Pancreas (tissue), 10 donors: ENCODE data around the gene FBLN2. TPM values are rescaled to one million over a fixed set of nuclear protein-coding genes. Genes with fewer than 3 reads are reported as not detected.

Source experiments
- ATAC-seq, 4 donors: fragments of 200-7000 bp; cut with Tn5 transposase; one replicate each; pipeline versions ENCODE4 v1.8.0 to v1.9.1; 2020; ENCODE audit warnings: mild to moderate bottlenecking in 4 of 4, moderate library complexity in 4 of 4
- DNase-seq, 6 donors: peaks; one replicate each; pipeline ENCODE4 v3.0.0-alpha.2; 2020
- FAIRE-seq: peaks from 2 replicates; lab custom pipeline; 2012; peaks lifted over from hg19 to GRCh38; lab: Jason Lieb, UNC
- H3K27ac ChIP-seq, 4 donors: fragments of 200-600 bp; sonication (generic); 1 replicate in 3 of 4; 2 replicates in 1 of 4; pipeline versions ENCODE4 v1.5.0 to v1.8.0; 2020
- H3K27me3 ChIP-seq, 4 donors: fragments of 200-600 bp; one replicate each; pipeline ENCODE4 v1.8.0; 2021
- H3K36me3 ChIP-seq, 3 donors: fragments of 200-600 bp; sonication (generic) in 1 of 3; one replicate each; pipeline versions ENCODE4 v1.5.0 to v1.8.0; 2020 to 2021
- H3K4me1 ChIP-seq, 3 donors: fragments of 200-600 bp; one replicate each; pipeline ENCODE4 v1.8.0; 2021
- H3K4me3 ChIP-seq, 4 donors: fragments of 200-600 bp; sonication (generic) in 2 of 4; one replicate each; pipeline versions ENCODE4 v1.5.0 to v1.8.0; 2020 to 2021
- H3K9me3 ChIP-seq, 4 donors: fragments of 200-600 bp; one replicate each; pipeline ENCODE4 v1.8.0; 2021
- CTCF ChIP-seq, 4 donors: fragments of 200-600 bp; sonication (generic) in 3 of 4; IDR thresholded peaks; one replicate each; pipeline versions ENCODE4 v1.5.0 to v1.8.0; 2021; ENCODE audit warnings: antibody characterized with exemption in 4 of 4
- WGBS, 2 donors: extraction: QIAGEN DNeasy Blood & Tissue Kit; methylation state at CpG; one replicate each; pipeline ENCODE4 v1.1.7; 2013; 5-methylcytosine and 5-hydroxymethylcytosine counted together
- intact Hi-C, 3 donors: fragments of 100-400 bp; cut with DNase I; formaldehyde crosslinking; loops; one replicate each; pipeline versions ENCODE4 v1.11.1 to v1.14.2; 2022
- polyA plus RNA-seq, 2 donors: library from polyadenylated mRNA; stranded (reverse); fragments of 200-250 nt; gene quantifications; one replicate each; pipeline ENCODE4 v1.2.3, GENCODE V29; 2013
- total RNA-seq, 6 donors: library from RNA; stranded (reverse); fragmentation: NEBNext Ultra II Directional in 4 of 6; extraction: Animal tissue kit (Norgen Biotek cat#: 25700) in 4 of 6; gene quantifications; one replicate each; pipeline versions ENCODE4 v1.2.1 to v1.2.4, GENCODE V29; 2021 to 2023
- donor health status: healthy with polysubstance abuse.
- donor health status: DM: no; HTN: no; CAD: no; lungs with moderate emphysema.
- donor health status: DM: no; HTN: no; CAD: no.
- donor health status: control.
- donor health status: control.
- donor health status: Bipolar disorder and iron deficiency.
- donor health status: DM: yes; HTN: yes; CAD: no.
- donor health status: DM: no; HTN: no; CAD: no.
- donor health status: DM: no; HTN: no; CAD: no.
- donor health status: DM: yes; HTN: yes; CAD: no.

Gene FBLN2
- total and polyA plus RNA-seq, 8 donors: 2.4 to 21.8 (median 4.2) TPM

- intact Hi-C loops: no loop called here
- Histone ChIP-seq H3K27ac (no peak overlapping the region), H3K4me3 (no peak overlapping the region), H3K9me3 (no peaks in the 10 kb centered on the region), H3K27me3 (no peaks in the 10 kb centered on the region), H3K4me1 (no peaks in the 10 kb centered on the region), H3K36me3 (no peaks in the 10 kb centered on the region)
- no peak for TF ChIP-seq CTCF (IDR thresholded peaks at IDR 0.05)
- 73 to 74% methylated on average over 5 of the region's 5 CpGs for WGBS, 2 donors
- DNase-seq (no peak), ATAC-seq (no peak), FAIRE-seq (no peak)
Measured at GRCh38 chr3:13566453-13566748, 17.5 kb downstream of the FBLN2 start.

- intact Hi-C loops: no loop called here
- Histone ChIP-seq H3K27ac (no peak overlapping the region), H3K36me3 (no peaks in the 10 kb centered on the region), H3K9me3 (no peaks in the 10 kb centered on the region), H3K4me1 (no peaks in the 10 kb centered on the region), H3K27me3 (no peaks in the 10 kb centered on the region), H3K4me3 (no peak overlapping the region)
- WGBS, 2 donors: 67 to 78% methylated on average over 9 of the region's 9 CpGs
- FAIRE-seq (no peak), DNase-seq (no peak), ATAC-seq (no peak)
- no peak for TF ChIP-seq CTCF (IDR thresholded peaks at IDR 0.05)
Measured at GRCh38 chr3:13566769-13567310, 17.9 kb downstream of the FBLN2 start.

- FAIRE-seq (no peak), ATAC-seq (no peak), DNase-seq (no peak)
- intact Hi-C loops: no loop called here
- Histone ChIP-seq H3K4me1 (no peaks in the 10 kb centered on the region), H3K27ac (no peak overlapping the region), H3K36me3 (no peaks in the 10 kb centered on the region), H3K4me3 (no peak overlapping the region), H3K27me3 (no peaks in the 10 kb centered on the region), H3K9me3 (no peaks in the 10 kb centered on the region)
- no peak for TF ChIP-seq CTCF (IDR thresholded peaks at IDR 0.05)
- 81 to 86% methylated on average over 20 of the region's 20 CpGs for WGBS, 2 donors
Measured at GRCh38 chr3:13567684-13568514, 19.0 kb downstream of the FBLN2 start.

- H3K27ac ChIP-seq: no peak overlapping the region
- intact Hi-C loops: no loop called here
- DNase-seq (no peak), FAIRE-seq (no peak), ATAC-seq (no peak)
- H3K4me1 ChIP-seq: no peaks in the 10 kb centered on the region
- H3K4me3 ChIP-seq: no peak overlapping the region
- WGBS, 2 donors: 79 to 83% methylated on average over 15 of the region's 15 CpGs
- H3K27me3 ChIP-seq: no peaks in the 10 kb centered on the region
- H3K36me3 ChIP-seq: no peaks in the 10 kb centered on the region
- H3K9me3 ChIP-seq: no peaks in the 10 kb centered on the region
- no peak for TF ChIP-seq CTCF (IDR thresholded peaks at IDR 0.05)
Measured at GRCh38 chr3:13568515-13569028, 19.6 kb downstream of the FBLN2 start.

- H3K4me1 ChIP-seq: no peaks in the 10 kb centered on the region
- no peak overlapping the region for H3K4me3 ChIP-seq
- DNase-seq: peak in 1 of 6 donors; percentile 35
- H3K27ac ChIP-seq: no peak overlapping the region
- 79 to 82% methylated on average over 7 of the region's 7 CpGs for WGBS, 2 donors
- intact Hi-C loops: no loop called here
- no peaks in the 10 kb centered on the region for H3K9me3 ChIP-seq
- no peaks in the 10 kb centered on the region for H3K27me3 ChIP-seq
- no peak for TF ChIP-seq CTCF (IDR thresholded peaks at IDR 0.05)
- FAIRE-seq: no peak
- H3K36me3 ChIP-seq: no peaks in the 10 kb centered on the region
- ATAC-seq: no peak
Measured at GRCh38 chr3:13569201-13569600, 20.3 kb downstream of the FBLN2 start.
